NT2/D1 (cell line): ENCODE data around the gene NOD1.

ENCODE experiments used
- SUZ12 ChIP-seq: IDR thresholded peaks from 2 replicates; pipeline ENCODE4 v1.6.1; 2011; ENCODE audit not compliant: insufficient read length, insufficient read depth; ENCODE audit errors: extremely low read depth
- ZNF274 ChIP-seq: IDR thresholded peaks from 2 replicates; pipeline ENCODE4 v1.6.1; 2011; ENCODE audit warnings: mild to moderate bottlenecking, low read depth, low read length

- TF ChIP-seq ZNF274 (no peak), SUZ12 (no peak)
Measured at GRCh38 chr7:30405179-30405578, 73.4 kb downstream of the NOD1 start.
